ENCODE results near the gene RILPL1.
"Not testable (repeated sequence)": the region's sequence is repeated elsewhere in the genome, so short reads cannot be mapped to it uniquely, and the experiment has no call there.

RILPL1 gene, protein sequence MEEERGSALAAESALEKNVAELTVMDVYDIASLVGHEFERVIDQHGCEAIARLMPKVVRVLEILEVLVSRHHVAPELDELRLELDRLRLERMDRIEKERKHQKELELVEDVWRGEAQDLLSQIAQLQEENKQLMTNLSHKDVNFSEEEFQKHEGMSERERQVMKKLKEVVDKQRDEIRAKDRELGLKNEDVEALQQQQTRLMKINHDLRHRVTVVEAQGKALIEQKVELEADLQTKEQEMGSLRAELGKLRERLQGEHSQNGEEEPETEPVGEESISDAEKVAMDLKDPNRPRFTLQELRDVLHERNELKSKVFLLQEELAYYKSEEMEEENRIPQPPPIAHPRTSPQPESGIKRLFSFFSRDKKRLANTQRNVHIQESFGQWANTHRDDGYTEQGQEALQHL

DNA sequence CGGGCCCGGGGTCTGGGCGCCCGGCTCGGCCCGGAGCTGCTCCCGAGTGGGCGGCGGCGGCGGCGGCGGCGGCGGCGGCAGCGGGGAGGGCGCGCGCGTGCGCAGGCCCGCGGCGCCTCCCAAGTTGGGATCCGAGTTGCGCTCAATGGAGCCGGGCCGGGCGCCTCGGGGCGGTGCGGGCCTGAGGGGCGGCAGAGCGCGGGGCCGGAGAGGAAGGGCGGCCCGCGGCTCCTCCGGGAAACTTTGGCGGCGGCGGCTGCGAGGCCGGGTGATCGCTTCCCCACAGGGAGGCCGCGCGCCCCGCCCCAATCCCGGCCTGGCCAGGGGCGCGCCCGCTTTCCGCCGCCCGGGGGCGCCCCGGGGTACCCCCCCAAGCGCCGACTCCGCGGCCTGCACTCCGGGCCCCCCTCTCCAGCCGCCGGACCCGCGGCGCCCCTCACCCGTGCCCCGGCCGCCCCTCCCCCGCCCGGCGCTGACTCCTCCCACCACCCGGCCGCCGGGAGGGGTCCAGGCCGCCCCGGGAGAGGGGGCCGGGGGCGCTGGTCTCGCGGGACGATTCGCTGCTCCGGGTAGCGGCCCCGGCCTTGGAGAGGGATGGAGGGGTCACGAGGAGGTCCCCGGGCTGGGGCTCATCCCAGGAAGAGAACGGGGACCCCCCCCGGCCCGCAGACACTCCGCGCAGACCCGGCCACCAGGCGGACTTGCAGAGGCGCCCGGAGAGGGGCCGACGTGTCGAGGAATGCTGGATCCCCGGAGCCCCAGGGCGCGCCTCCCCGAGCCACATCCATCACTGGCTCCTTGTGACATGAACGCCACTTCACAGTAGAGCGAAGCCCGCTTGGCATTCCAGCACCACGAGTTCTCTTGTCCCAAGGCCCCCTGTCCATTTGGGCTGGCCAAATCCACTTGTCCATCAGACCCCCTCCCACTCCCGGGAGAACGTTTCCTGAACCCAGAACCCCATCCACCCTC is at the start of gene RILPL1:
Gene RILPL1 (minus strand): TSS at position 48 of the 972 bp plus-strand sequence. CDS start 237 bp downstream, outside the sequence.
- ATAC-seq: peak; percentile 83
- H3K4me1 Mint-ChIP-seq: peaks cover 17% of the 10 kb centered on the region
- no peaks in the 10 kb centered on the region for H3K27me3 Mint-ChIP-seq
- no peaks in the 10 kb centered on the region for H3K36me3 Mint-ChIP-seq
- peak within 1 kb of the TSS; percentile 76 for H3K4me3 Mint-ChIP-seq
- peak within 1 kb of the TSS; percentile 48 for H3K27ac Mint-ChIP-seq
- H3K9me3 Mint-ChIP-seq: no peaks in the 10 kb centered on the region

DNA sequence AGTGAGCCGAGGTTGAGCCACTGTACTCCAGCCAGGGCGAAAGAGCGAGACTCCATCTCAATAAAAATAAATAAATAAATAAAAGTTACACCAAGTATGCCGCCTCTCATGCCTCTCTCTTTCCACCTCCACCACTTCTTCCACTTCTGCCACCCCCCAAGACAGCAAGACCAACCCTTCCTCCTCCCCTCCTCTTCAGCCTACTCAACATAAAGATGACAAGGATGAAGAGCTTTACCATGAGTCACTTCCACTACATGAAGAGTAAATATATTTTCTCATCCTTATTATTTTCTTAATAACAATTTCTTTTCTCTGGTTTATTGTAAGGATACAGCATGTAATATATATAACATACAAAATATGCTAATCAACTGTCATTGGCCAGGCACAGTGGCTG is 47.3 kb upstream of the RILPL1 start:
- H3K4me1 Mint-ChIP-seq: peaks cover 21% of the 10 kb centered on the region
- no peaks in the 10 kb centered on the region for H3K36me3 Mint-ChIP-seq
- H3K4me3 Mint-ChIP-seq: no peak overlapping the region
- H3K27me3 Mint-ChIP-seq: no peaks in the 10 kb centered on the region
- ATAC-seq: no peak
- H3K27ac Mint-ChIP-seq: no peak overlapping the region
- no peaks in the 10 kb centered on the region for H3K9me3 Mint-ChIP-seq

DNA sequence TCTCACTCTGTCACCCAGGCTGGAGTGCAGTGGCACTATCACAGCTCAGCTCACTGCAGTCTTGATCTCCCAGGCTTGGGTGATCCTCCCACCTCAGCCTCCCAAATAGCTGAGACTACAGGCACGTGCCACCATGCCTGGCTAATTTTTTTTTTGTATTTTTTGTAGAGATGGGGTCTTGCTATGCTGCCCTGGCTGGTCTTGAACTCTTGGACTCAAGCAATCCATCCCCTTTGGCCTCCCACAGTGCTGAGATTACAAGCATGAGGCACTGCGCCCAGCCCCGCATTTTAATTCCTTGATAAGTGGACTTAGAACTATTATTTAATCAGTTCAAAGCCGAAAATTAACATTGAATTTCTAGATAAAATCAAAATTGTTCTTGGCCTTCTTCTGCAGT is 45.3 kb upstream of the RILPL1 start:
- H3K4me3 Mint-ChIP-seq, H3K9me3 Mint-ChIP-seq, ATAC-seq, H3K36me3 Mint-ChIP-seq, H3K27ac Mint-ChIP-seq, H3K27me3 Mint-ChIP-seq: not testable (repeated sequence)
- peaks cover 12% of the 10 kb centered on the region for H3K4me1 Mint-ChIP-seq

DNA sequence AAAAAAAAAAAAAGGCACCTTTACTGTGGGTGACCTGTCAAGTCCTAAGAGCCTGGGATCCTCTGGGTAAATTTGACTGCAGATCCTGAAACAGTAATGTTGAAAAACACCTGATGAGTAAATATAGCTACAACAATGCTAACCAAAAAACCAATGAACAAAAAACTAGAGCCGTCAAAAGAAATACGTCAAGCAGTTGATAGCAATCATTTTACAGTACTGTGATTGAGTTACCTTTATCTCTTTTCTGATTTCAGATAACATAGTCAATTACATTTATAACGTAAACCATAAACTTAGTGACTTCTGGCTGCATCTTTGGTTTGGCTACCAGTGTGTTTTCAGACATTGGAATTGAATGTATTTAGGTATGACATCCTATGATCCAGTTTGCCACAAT is 44.7 kb upstream of the RILPL1 start:
- no peak overlapping the region for H3K27ac Mint-ChIP-seq
- H3K4me3 Mint-ChIP-seq: no peak overlapping the region
- no peaks in the 10 kb centered on the region for H3K27me3 Mint-ChIP-seq
- ATAC-seq: no peak
- peaks cover 12% of the 10 kb centered on the region for H3K4me1 Mint-ChIP-seq
- no peaks in the 10 kb centered on the region for H3K9me3 Mint-ChIP-seq
- H3K36me3 Mint-ChIP-seq: no peaks in the 10 kb centered on the region

DNA sequence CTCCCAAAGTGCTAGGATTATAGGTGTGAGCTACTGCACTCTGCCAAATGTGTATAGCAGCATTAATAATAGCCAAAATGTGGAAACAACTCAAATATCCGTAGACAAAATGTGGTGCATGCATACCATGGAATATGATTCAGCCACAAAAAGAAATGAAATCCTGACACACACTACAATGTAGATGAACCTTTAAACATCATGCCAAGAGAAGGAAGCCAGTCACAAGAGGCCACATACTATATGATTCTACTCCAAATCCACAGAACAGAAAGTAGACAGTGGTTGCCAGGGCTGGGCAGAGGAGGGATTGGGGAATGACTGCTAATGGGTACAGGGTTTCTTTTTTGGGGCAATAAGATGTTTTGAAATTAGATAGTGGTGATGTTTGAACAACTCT is 43.1 kb upstream of the RILPL1 start:
- H3K4me3 Mint-ChIP-seq: no peak overlapping the region

DNA sequence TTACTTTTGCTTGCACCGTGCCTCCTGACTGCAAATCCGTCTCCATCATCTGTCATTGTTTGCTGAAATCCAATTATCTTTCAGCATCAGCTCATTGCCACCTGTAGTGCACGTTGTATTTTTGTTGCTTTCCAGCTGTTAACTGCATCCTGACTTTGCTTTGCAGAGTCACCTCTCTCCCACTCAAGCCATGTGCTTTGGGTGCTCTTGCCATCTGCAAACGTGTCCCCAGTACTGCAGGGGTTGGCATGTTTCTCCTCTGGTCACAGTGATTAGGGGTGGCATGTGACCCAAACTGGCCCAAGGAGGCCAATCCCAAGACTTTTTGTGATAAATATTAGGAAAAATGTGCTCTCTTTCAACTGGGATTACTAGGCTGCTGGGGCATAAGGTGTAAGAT is 40.4 kb upstream of the RILPL1 start:
- Mint-ChIP-seq H3K27me3 (peaks cover 8% of the 10 kb centered on the region), H3K9me3 (no peaks in the 10 kb centered on the region), H3K4me3 (no peak overlapping the region), H3K36me3 (no peaks in the 10 kb centered on the region), H3K27ac (no peak overlapping the region), H3K4me1 (no peaks in the 10 kb centered on the region)
- no peak for ATAC-seq

More for the DNA sequence above, 43.1 kb upstream of the RILPL1 start:
- Mint-ChIP-seq H3K4me1 (no peaks in the 10 kb centered on the region), H3K9me3 (no peaks in the 10 kb centered on the region), H3K27ac (no peak overlapping the region), H3K27me3 (no peaks in the 10 kb centered on the region), H3K36me3 (no peaks in the 10 kb centered on the region)
- no peak for ATAC-seq

DNA sequence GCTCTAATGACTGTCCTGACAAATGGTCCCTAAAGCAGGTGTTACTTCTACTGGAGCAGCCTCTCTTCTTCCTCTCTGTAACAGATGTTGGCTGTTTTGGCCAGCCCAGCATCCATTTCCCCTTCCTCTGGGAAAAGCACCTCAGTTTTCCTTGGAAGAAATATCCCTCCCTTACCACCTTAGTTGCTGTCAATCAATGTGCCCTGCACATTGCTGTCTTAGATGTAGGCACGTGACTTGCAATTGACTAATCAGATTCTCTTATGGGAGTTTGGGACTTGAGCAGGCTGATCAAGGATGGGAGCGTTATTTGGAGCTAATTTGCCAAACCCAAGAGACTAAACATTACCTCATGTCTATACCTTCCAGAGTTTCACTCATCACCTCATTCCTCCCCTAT is 38.9 kb upstream of the RILPL1 start:
- Mint-ChIP-seq H3K4me3 (no peak overlapping the region), H3K4me1 (no peaks in the 10 kb centered on the region), H3K9me3 (no peaks in the 10 kb centered on the region), H3K27me3 (peaks cover 11% of the 10 kb centered on the region), H3K27ac (no peak overlapping the region), H3K36me3 (no peaks in the 10 kb centered on the region)
- no peak for ATAC-seq

DNA sequence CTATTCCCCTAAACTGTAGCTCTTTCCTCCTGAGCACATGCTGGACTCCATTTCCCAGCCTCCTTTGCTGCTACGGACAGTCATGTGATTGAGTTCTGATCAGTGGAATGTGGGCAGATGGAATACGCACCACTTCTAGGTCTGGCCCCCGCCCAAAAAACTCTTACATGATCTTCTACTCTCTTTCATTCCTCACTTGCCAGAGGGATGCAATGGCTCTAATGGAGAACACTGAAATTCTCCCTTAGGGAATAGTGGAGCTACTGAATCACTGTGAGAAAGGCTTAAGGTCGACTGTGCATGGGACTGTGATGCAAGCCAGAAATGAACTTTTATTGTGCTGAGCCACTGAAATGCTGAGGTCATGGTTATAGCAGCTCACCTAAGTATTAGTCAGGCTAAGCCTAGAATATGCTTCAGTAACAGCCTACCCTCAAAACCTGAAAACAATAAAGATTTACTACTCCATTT is 37.9 kb upstream of the RILPL1 start:
- no peak overlapping the region for H3K4me3 Mint-ChIP-seq
- H3K27ac Mint-ChIP-seq: no peak overlapping the region

DNA sequence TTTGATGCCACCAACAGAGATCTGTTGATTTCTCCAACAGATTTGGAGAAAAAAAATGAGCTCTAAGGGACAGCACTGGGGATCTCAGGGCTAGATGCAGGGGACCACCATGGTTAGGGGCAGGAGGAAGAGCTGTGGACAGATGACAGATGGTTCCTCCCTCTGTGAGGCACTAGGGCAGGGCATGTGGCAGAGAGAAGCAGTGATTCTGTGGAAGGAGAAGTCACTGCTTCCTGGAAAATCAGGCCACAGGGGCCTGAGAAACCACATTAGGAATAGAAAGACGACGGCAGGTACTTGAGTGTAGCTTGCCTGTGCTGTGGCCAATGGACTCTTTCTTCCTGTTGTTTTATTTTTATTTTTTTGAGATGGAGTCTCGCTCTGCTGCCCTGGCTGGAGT is 25.9 kb upstream of the RILPL1 start:
- ATAC-seq: no peak
- no peaks in the 10 kb centered on the region for H3K36me3 Mint-ChIP-seq
- no peaks in the 10 kb centered on the region for H3K9me3 Mint-ChIP-seq
- no peak overlapping the region for H3K27ac Mint-ChIP-seq
- H3K27me3 Mint-ChIP-seq: no peaks in the 10 kb centered on the region
- H3K4me3 Mint-ChIP-seq: no peak overlapping the region
- H3K4me1 Mint-ChIP-seq: peaks cover 7% of the 10 kb centered on the region

More for the DNA sequence above, 37.9 kb upstream of the RILPL1 start:
- Mint-ChIP-seq H3K9me3 (no peaks in the 10 kb centered on the region), H3K27me3 (peaks cover 11% of the 10 kb centered on the region), H3K4me1 (no peaks in the 10 kb centered on the region), H3K36me3 (no peaks in the 10 kb centered on the region)
- no peak for ATAC-seq

DNA sequence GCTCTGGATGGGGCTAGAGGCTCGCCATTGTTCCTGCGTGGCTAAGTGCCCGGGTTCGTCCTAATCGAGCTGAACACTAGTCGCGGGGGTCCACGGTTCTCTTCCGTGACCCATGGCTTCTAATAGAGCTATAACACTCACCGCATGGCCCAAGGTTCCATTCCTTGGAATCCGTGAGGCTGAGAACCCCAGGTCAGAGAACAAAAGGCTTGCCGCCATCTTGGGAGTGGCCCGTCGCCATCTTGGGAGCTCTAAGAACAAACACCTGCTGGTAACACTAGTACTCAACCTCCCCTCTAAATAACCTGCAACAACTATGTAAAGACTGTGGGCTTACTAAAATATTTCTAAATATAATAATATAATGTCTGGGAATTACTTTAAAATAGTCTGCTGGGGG is 25.0 kb upstream of the RILPL1 start:
- ATAC-seq, H3K4me1 Mint-ChIP-seq, H3K9me3 Mint-ChIP-seq, H3K36me3 Mint-ChIP-seq, H3K4me3 Mint-ChIP-seq, H3K27me3 Mint-ChIP-seq, H3K27ac Mint-ChIP-seq: not testable (repeated sequence)

DNA sequence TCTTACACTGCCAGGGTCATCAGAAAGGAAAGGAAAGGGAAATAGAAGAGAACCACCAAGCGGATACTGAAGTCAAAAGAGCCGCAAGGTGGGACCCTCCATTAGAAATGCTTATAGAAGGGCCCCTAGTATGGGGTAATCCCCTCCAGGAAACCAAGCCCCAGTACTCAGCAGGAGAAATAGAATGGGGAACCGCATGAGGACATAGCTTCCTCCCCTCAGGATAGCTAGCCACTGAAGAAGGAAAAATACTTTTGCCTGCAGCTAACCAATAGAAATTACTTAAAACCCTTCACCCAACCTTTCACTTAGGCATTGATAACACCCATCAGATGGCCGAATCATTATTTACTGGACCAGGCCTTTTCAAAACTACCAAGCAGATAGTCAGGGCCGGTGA is 21.3 kb upstream of the RILPL1 start:
- not testable (repeated sequence) for H3K27ac Mint-ChIP-seq, H3K36me3 Mint-ChIP-seq, H3K27me3 Mint-ChIP-seq, H3K9me3 Mint-ChIP-seq, ATAC-seq, H3K4me3 Mint-ChIP-seq, H3K4me1 Mint-ChIP-seq

DNA sequence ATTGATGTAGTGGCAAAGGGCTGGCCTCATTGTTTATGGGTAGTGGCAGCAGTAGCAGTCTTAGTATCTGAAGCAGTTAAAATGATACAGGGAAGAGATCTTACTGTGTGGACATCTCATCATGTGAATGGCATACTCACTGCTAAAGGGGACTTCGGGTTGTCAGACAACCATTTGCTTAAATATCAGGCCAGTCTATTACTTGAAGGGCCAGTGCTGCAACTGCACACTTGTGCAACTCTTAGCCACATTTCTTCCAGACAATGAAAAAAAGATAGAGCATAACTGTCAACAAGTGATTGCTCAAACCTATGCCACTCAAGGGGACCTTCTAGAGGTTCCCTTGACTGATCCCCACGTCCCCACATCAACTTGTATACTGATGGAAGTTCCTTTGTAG is 20.6 kb upstream of the RILPL1 start:
- not testable (repeated sequence) for H3K27me3 Mint-ChIP-seq, H3K4me3 Mint-ChIP-seq, H3K9me3 Mint-ChIP-seq, H3K4me1 Mint-ChIP-seq, ATAC-seq, H3K27ac Mint-ChIP-seq, H3K36me3 Mint-ChIP-seq

DNA sequence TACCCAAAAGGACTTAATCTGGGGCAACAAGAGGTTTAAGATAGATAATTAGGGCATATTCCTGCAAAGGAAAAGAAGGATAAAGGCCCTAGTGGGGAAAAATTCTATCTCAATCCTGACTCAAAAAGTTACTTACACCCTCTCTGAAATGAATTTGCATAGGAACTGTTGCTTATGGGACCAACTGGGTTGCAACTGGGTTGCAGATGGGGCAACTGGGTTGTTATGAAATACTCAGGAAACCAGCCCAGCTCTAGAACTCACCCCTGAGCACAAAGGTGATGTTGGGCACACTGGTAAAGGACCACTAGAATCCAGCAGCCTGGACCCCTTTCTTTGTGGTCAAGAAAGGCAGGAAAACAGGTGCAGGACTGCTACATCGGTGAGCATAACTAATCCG is 17.2 kb upstream of the RILPL1 start:
- Mint-ChIP-seq H3K36me3 (no peaks in the 10 kb centered on the region), H3K4me3 (no peak overlapping the region), H3K27me3 (peaks cover 18% of the 10 kb centered on the region), H3K9me3 (no peaks in the 10 kb centered on the region), H3K27ac (no peak overlapping the region), H3K4me1 (no peaks in the 10 kb centered on the region)
- ATAC-seq: no peak

DNA sequence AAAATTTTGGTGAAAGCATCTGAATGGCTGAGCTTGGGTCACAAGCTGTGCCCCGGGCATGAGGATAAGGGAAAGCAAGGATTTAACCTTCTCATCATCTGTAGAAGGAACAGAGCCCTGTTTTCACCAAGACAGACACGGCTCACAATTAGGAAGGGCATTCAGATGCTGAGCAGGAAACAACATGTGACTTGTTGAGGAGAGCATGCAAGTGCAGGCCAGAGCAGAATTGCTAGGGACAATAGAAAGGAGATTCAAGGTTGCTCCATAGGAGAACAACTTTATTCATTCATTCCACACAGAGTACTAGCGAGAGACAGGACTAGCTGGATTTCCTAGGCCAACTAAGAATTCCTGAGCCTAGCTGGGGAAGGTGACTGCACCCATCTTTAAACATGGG is 14.6 kb upstream of the RILPL1 start:
- Mint-ChIP-seq H3K27ac (no peak overlapping the region), H3K4me1 (no peaks in the 10 kb centered on the region), H3K36me3 (no peaks in the 10 kb centered on the region), H3K4me3 (no peak overlapping the region), H3K27me3 (peaks cover 18% of the 10 kb centered on the region), H3K9me3 (no peaks in the 10 kb centered on the region)
- no peak for ATAC-seq

DNA sequence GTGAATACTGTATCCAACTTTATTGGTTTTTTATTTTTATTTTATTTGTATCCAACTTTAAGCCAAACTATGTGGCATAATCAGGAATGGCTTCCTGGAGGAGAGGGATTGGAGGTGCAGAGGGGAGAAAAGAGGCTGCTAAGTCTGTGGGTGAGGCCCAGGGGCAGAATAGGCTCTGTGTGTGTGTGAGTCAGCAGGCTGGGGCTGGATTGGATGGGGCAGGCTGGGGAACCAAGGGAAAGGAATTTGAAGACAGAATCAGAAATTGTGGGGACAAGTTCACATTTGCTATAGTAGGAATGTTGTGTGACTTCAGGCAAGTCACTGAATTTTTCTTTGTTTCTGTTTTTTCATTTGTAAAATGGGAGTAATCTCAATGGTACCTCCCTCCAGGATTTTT is 12.8 kb upstream of the RILPL1 start:
- no peaks in the 10 kb centered on the region for H3K36me3 Mint-ChIP-seq
- no peaks in the 10 kb centered on the region for H3K9me3 Mint-ChIP-seq
- no peaks in the 10 kb centered on the region for H3K4me1 Mint-ChIP-seq
- peaks cover 18% of the 10 kb centered on the region for H3K27me3 Mint-ChIP-seq
- H3K4me3 Mint-ChIP-seq: no peak overlapping the region
- H3K27ac Mint-ChIP-seq: no peak overlapping the region
- no peak for ATAC-seq
